H1 (cell line): ENCODE data around the gene DDX1. TPM values are rescaled to one million over a fixed set of nuclear protein-coding genes. Genes with fewer than 3 reads are reported as not detected.

Source experiments
- CTCF ChIA-PET: fragments of 300-600 bp; sonication (Branson Sonifier 250); formaldehyde crosslinking; loops from one replicate; lab custom pipeline; 2021; ENCODE audit not compliant: partially characterized antibody; lab: Charles Lee
- POLR2A ChIA-PET: fragments of 300-600 bp; sonication (Branson Sonifier 250); formaldehyde crosslinking; loops from one replicate; lab custom pipeline; 2021; ENCODE audit warnings: inconsistent platforms; ENCODE audit not compliant: partially characterized antibody; lab: Charles Lee
- DNase-seq, 2 experiments: peaks; one replicate each; pipeline versions ENCODE4 v3.0.0 to v3.0.0-alpha.2; 2010 to 2022; ENCODE audit warnings: low spot score in 2 of 2, low read depth in 1 of 2, mixed read lengths in 1 of 2
- FAIRE-seq: peaks from 2 replicates; lab custom pipeline; 2011; peaks lifted over from hg19 to GRCh38; lab: Jason Lieb, UNC
- H2AFZ ChIP-seq: 2 replicates; pipeline ENCODE4 v1.8.1; 2012; ENCODE audit warnings: low read length, inconsistent platforms
- H2AK5ac ChIP-seq: 2 replicates; pipeline ENCODE4 v1.6.1; 2013; ENCODE audit warnings: low read depth, low read length
- H2BK120ac ChIP-seq: replicated peaks from 2 replicates; pipeline ENCODE3; 2013; ENCODE audit warnings: low read depth, low read length, inconsistent platforms
- H2BK12ac ChIP-seq: 2 replicates; pipeline ENCODE4 v1.6.1; 2013; ENCODE audit warnings: low read depth, low read length
- H2BK15ac ChIP-seq: 2 replicates; pipeline ENCODE4 v1.6.1; 2013; ENCODE audit warnings: low read length
- H2BK20ac ChIP-seq: 2 replicates; pipeline ENCODE4 v1.6.1; 2013; ENCODE audit warnings: low read length
- H2BK5ac ChIP-seq: 2 replicates; pipeline ENCODE4 v1.6.1; 2013; ENCODE audit warnings: low read depth, low read length
- H3K14ac ChIP-seq: 2 replicates; pipeline ENCODE4 v1.6.1; 2013; ENCODE audit warnings: inconsistent platforms; ENCODE audit not compliant: insufficient read length
- H3K18ac ChIP-seq: 2 replicates; pipeline ENCODE4 v1.6.1; 2013; ENCODE audit warnings: low read length; ENCODE audit errors: extremely low read depth
- H3K23ac ChIP-seq: 2 replicates; pipeline ENCODE4 v1.6.1; 2013; ENCODE audit warnings: inconsistent platforms; ENCODE audit not compliant: insufficient read length
- H3K23me2 ChIP-seq: 2 replicates; pipeline ENCODE4 v1.6.1; 2013; ENCODE audit warnings: low read depth, low read length
- H3K27ac ChIP-seq: 2 replicates; pipeline ENCODE4 v1.6.1; 2011; ENCODE audit warnings: low read depth, low read length, inconsistent platforms
- H3K27me3 ChIP-seq, 4 experiments: replicated peaks in 1 of 4; 1 replicate in 1 of 4; 2 replicates in 3 of 4; pipeline versions ENCODE4 v1.6.1 to v1.8.1; 2011 to 2013; ENCODE audit warnings: low read length in 3 of 4, mild to moderate bottlenecking in 3 of 4, inconsistent platforms in 2 of 4, mixed read lengths in 2 of 4, moderate library complexity in 1 of 4; ENCODE audit not compliant: control insufficient read depth in 3 of 4, insufficient read depth in 3 of 4; ENCODE audit errors: extremely low read depth in 1 of 4
- H3K36me3 ChIP-seq, 4 experiments: 2 replicates each; pipeline versions ENCODE4 v1.6.1 to v1.8.1; 2011 to 2013; ENCODE audit warnings: mild to moderate bottlenecking in 4 of 4, low read length in 3 of 4, moderate library complexity in 2 of 4, control low read depth in 1 of 4, inconsistent platforms in 1 of 4; ENCODE audit not compliant: insufficient read depth in 4 of 4, control insufficient read depth in 2 of 4
- H3K4ac ChIP-seq: replicated peaks from 2 replicates; pipeline ENCODE3; 2013; ENCODE audit warnings: low read length, low read depth, mixed read lengths, inconsistent platforms; ENCODE audit not compliant: insufficient read length
- H3K4me1 ChIP-seq, 4 experiments: replicated peaks in 1 of 4; 1 replicate in 1 of 4; 2 replicates in 3 of 4; pipeline versions ENCODE4 v1.6.1 to v1.8.1; 2011 to 2013; ENCODE audit warnings: low read length in 3 of 4, inconsistent platforms in 2 of 4, mixed read lengths in 1 of 4; ENCODE audit not compliant: insufficient read depth in 4 of 4, control insufficient read depth in 3 of 4
- H3K4me2 ChIP-seq, 2 experiments: 2 replicates each; pipeline versions ENCODE4 v1.6.1 to v1.8.1; 2011 to 2013; ENCODE audit warnings: low read depth in 2 of 2, low read length in 2 of 2, control low read depth in 1 of 2, inconsistent platforms in 1 of 2, mild to moderate bottlenecking in 1 of 2; ENCODE audit not compliant: insufficient read depth in 1 of 2
- H3K4me3 ChIP-seq, 4 experiments: fragments of 200-600, 300-600 bp in 1 of 4; sonication (generic), shearing (Covaris generic), sonication (Bioruptor Twin) in 1 of 4; 2 replicates each; pipeline versions ENCODE4 v1.5.1 to v1.8.1; 2011 to 2016; ENCODE audit warnings: low read length in 4 of 4, low read depth in 3 of 4, control low read depth in 2 of 4, inconsistent platforms in 2 of 4, mild to moderate bottlenecking in 2 of 4, mixed read lengths in 1 of 4, moderate library complexity in 1 of 4; ENCODE audit not compliant: insufficient read depth in 2 of 4; ENCODE audit errors: extremely low read depth in 1 of 4
- H3K56ac ChIP-seq: replicated peaks from 2 replicates; pipeline ENCODE3; 2013; ENCODE audit warnings: low read depth, mild to moderate bottlenecking, mixed read lengths, low read length, inconsistent platforms; ENCODE audit not compliant: insufficient read length
- H3K79me1 ChIP-seq: 2 replicates; pipeline ENCODE4 v1.6.1; 2013; ENCODE audit warnings: low read depth, low read length, control low read depth
- H3K79me2 ChIP-seq, 2 experiments: 2 replicates each; pipeline versions ENCODE4 v1.6.1 to v1.8.1; 2012 to 2013; ENCODE audit warnings: low read length in 2 of 2, mild to moderate bottlenecking in 2 of 2, inconsistent platforms in 1 of 2; ENCODE audit not compliant: insufficient read depth in 2 of 2, control insufficient read depth in 1 of 2
- H3K9ac ChIP-seq, 4 experiments: replicated peaks in 1 of 4; 1 replicate in 1 of 4; 2 replicates in 3 of 4; pipeline versions ENCODE4 v1.6.1 to v1.8.1; 2011 to 2013; ENCODE audit warnings: low read depth in 3 of 4, low read length in 3 of 4, control low read depth in 2 of 4, mild to moderate bottlenecking in 2 of 4, moderate library complexity in 2 of 4, inconsistent platforms in 1 of 4; ENCODE audit errors: extremely low read depth in 1 of 4
- H3K9me3 ChIP-seq, 2 experiments: 2 replicates each; pipeline versions ENCODE4 v1.6.1 to v1.8.1; 2012 to 2013; ENCODE audit warnings: mild to moderate bottlenecking in 2 of 2, moderate library complexity in 2 of 2, control low read depth in 1 of 2, inconsistent platforms in 1 of 2, low read depth in 1 of 2, low read length in 1 of 2, mixed read lengths in 1 of 2; ENCODE audit not compliant: insufficient read depth in 2 of 2
- H4K20me1 ChIP-seq, 2 experiments: replicated peaks in 1 of 2; 2 replicates each; pipeline versions ENCODE3 to v1.8.1; 2011 to 2013; ENCODE audit warnings: inconsistent platforms in 2 of 2, low read length in 2 of 2, mild to moderate bottlenecking in 1 of 2; ENCODE audit not compliant: insufficient read depth in 2 of 2, control insufficient read depth in 1 of 2
- H4K5ac ChIP-seq: 2 replicates; pipeline ENCODE4 v1.6.1; 2013; ENCODE audit warnings: low read length, low read depth, mixed read lengths, inconsistent platforms; ENCODE audit not compliant: insufficient read length
- H4K8ac ChIP-seq: 2 replicates; pipeline ENCODE4 v1.8.0; 2013; ENCODE audit warnings: mild to moderate bottlenecking, moderate library complexity, low read length, inconsistent platforms; ENCODE audit not compliant: insufficient read depth; ENCODE audit errors: extremely low read depth
- H4K91ac ChIP-seq: replicated peaks from 2 replicates; pipeline ENCODE3; 2013; ENCODE audit warnings: low read length, mixed read lengths, inconsistent platforms; ENCODE audit not compliant: insufficient read length
- ASH2L ChIP-seq: fragments of 200-600, 300-600 bp; sonication (generic); IDR thresholded peaks from one replicate; pipeline ENCODE4 v1.7.1; 2017; ENCODE audit warnings: low read length
- BCL11A ChIP-seq, 2 experiments: IDR thresholded peaks; one replicate each; pipeline ENCODE4 v1.6.1; 2011; ENCODE audit warnings: low read depth in 2 of 2, low read length in 2 of 2, mild to moderate bottlenecking in 2 of 2
- JUND ChIP-seq: IDR thresholded peaks from 2 replicates; pipeline ENCODE4 v1.6.1; 2011; ENCODE audit warnings: mild to moderate bottlenecking, improper control_type of control experiment, low read length
- NANOG ChIP-seq: IDR thresholded peaks from 2 replicates; pipeline ENCODE4 v1.6.1; 2011; ENCODE audit warnings: low read length, low read depth, mild to moderate bottlenecking, inconsistent platforms; ENCODE audit not compliant: insufficient read depth, poor library complexity, severe bottlenecking
- RAD21 ChIP-seq, 2 experiments: IDR thresholded peaks in 1 of 2; conservative IDR thresholded peaks in 1 of 2; 2 replicates each; pipeline ENCODE4 v1.6.1; 2011; ENCODE audit warnings: low read depth in 2 of 2, low read length in 2 of 2, improper control_type of control experiment in 1 of 2, inconsistent platforms in 1 of 2, mild to moderate bottlenecking in 1 of 2, moderate library complexity in 1 of 2
- SUZ12 ChIP-seq: fragments of 200-600 bp; sonication (generic); IDR thresholded peaks from 2 replicates; pipeline ENCODE4 v1.6.1; 2012; ENCODE audit warnings: mild to moderate bottlenecking, inconsistent platforms, low read length, moderate library complexity, mixed read lengths
- TBP ChIP-seq: IDR thresholded peaks from 2 replicates; pipeline ENCODE4 v1.6.1; 2011; ENCODE audit warnings: low read depth, low read length, improper control_type of control experiment
- WGBS, 2 experiments: shearing (Covaris generic) in 1 of 2; methylation state at CpG; one replicate each; pipeline versions ENCODE4 v1.1.6 to v1.1.7; 2013 to 2015; ENCODE audit warnings: low lambda C conversion rate in 2 of 2, mixed read lengths in 2 of 2, inconsistent platforms in 1 of 2, low coverage in 1 of 2, missing lambda C conversion rate in 1 of 2; ENCODE audit not compliant: insufficient replicate concordance in 2 of 2, insufficient coverage in 1 of 2, insufficient read length in 1 of 2; ENCODE audit errors: extremely low coverage in 1 of 2, missing lambda C conversion rate in 1 of 2; 5-methylcytosine and 5-hydroxymethylcytosine counted together
- polyA plus RNA-seq, 7 experiments: library from polyadenylated mRNA; depleted of rRNA in 3 of 7; stranded (reverse) in 5 of 7; unstranded in 2 of 7; fragments of >200 nt in 5 of 7; fragments of 200-250 nt in 2 of 7; gene quantifications; 1 replicate in 5 of 7; 2 replicates in 1 of 7; 4 replicates in 1 of 7; pipeline versions ENCODE4 v1.2.1 to v1.2.3, GENCODE V29; 2011 to 2013; ENCODE audit warnings: missing spikeins in 2 of 7, mixed read lengths in 2 of 7
- total RNA-seq: library from RNA; stranded (reverse); fragmentation: NEBNext Ultra II Directional; extraction: Animal tissue kit (Norgen Biotek cat#: 25700); gene quantifications from 2 replicates; pipeline ENCODE4 v1.2.1, GENCODE V29; 2021
- TF ChIP-seq, protein P1 (sequence below), 3 experiments: IDR thresholded peaks; 1 replicate in 2 of 3; 2 replicates in 1 of 3; pipeline versions ENCODE4 v1.5.1 to v1.6.1; 2011; ENCODE audit warnings: low read length in 3 of 3, mild to moderate bottlenecking in 3 of 3, inconsistent platforms in 2 of 3, low read depth in 1 of 3, moderate library complexity in 1 of 3; ENCODE audit not compliant: insufficient read depth in 1 of 3; ENCODE audit errors: control extremely low read depth in 1 of 3
- TF ChIP-seq, protein P2 (sequence below): IDR thresholded peaks from 2 replicates; pipeline ENCODE4 v1.6.1; 2011; ENCODE audit warnings: low read length, improper control_type of control experiment

DDX1 gene
- total and polyA plus RNA-seq, 2 of the 8 experiments (the other 6 are each of a cell fraction or from before 2014, with no cell fraction given) = 51.1 to 161 TPM

DNA sequence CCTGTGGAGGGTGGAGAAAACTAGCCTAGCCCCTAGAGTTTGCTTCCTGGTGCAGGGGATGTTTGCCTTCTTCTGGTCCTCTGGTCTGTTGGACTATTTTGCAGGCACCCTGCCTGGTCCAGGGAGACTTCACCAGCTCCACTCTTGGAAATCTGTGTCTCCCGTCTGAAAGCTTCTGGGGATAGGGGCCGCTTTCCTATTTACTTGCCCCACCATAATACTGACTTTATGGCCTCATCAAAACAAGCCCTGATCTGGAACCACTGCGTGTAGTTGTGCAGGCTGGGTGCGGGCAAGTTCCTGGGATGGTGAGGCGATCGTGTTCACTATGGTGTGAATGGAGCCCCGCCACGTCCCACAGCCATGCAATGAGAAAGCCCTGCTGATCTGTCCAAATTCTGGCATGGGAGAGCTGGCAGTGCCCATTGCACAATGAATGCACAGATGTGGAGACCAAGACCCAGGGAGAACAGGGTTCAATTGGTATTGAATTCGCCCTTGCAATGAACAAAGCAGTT is 74.3 kb downstream of the DDX1 start:
- Histone ChIP-seq H2BK120ac (no peak overlapping the region), H3K79me2 (no peaks in the 10 kb centered on the region), H3K27me3 (no peaks in the 10 kb centered on the region), H3K23me2 (no peaks in the 10 kb centered on the region; the same call in 1 of the 2 replicates), H4K8ac (no peak overlapping the region; the same call in 1 of the 2 replicates), H4K20me1 (no peaks in the 10 kb centered on the region), H3K4ac (no peak overlapping the region), H3K56ac (no peak overlapping the region), H2AK5ac (no peak overlapping the region), H3K4me3 (no peak overlapping the region), H2BK12ac (no peak overlapping the region), H2BK15ac (no peak overlapping the region), H3K9me3 (no peaks in the 10 kb centered on the region; a peak in 1 of 4 replicates), H3K4me2 (no peak overlapping the region), H2BK5ac (no peak overlapping the region), H3K23ac (no peak overlapping the region), H3K27ac (no peak overlapping the region), H3K18ac (no peak overlapping the region), H3K79me1 (no peaks in the 10 kb centered on the region), H2AFZ (no peak overlapping the region), H4K91ac (no peak overlapping the region), H3K36me3 (no peaks in the 10 kb centered on the region), H3K14ac (no peak overlapping the region), H3K9ac (no peak overlapping the region), H3K4me1 (peaks cover 0 to 2% (median 0%) of the 10 kb centered on the region in 4 experiments; a peak in 1 of 7 replicates), H2BK20ac (no peak overlapping the region), H4K5ac (no peak overlapping the region)
- ChIA-PET POLR2A (interaction anchor here (2.3 kb wide), 1 partner anchor 24 kb away, joined by 6 read pairs; no protein-coding TSS in a partner anchor), CTCF (interaction anchor here (0.7 to 1.6 kb wide), 21 partner anchors 9 to 842 kb away, joined by 3 to 10 read pairs (median 3); no protein-coding TSS in a partner anchor)
- WGBS, 2 experiments = 100% methylated on average over 8 of the region's 9 CpGs; no CpG with 5 or more reads in 1 of the 2 experiments
- DNase-seq = no peak
- no peak for FAIRE-seq
- no peak for TF ChIP-seq SUZ12
- no peak for TF ChIP-seq NANOG
- no peak for TF ChIP-seq JUND
- TF ChIP-seq RAD21 (IDR thresholded peaks at IDR 0.05 in 1 of 2, conservative IDR thresholded peaks at IDR 0.05 in 1 of 2; ENCODE audit: low read depth in 2 of 2, low read length in 2 of 2) = no peak
- no peak for TF ChIP-seq ASH2L
- TF ChIP-seq, protein P1, sequence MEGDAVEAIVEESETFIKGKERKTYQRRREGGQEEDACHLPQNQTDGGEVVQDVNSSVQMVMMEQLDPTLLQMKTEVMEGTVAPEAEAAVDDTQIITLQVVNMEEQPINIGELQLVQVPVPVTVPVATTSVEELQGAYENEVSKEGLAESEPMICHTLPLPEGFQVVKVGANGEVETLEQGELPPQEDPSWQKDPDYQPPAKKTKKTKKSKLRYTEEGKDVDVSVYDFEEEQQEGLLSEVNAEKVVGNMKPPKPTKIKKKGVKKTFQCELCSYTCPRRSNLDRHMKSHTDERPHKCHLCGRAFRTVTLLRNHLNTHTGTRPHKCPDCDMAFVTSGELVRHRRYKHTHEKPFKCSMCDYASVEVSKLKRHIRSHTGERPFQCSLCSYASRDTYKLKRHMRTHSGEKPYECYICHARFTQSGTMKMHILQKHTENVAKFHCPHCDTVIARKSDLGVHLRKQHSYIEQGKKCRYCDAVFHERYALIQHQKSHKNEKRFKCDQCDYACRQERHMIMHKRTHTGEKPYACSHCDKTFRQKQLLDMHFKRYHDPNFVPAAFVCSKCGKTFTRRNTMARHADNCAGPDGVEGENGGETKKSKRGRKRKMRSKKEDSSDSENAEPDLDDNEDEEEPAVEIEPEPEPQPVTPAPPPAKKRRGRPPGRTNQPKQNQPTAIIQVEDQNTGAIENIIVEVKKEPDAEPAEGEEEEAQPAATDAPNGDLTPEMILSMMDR (IDR thresholded peaks at IDR 0.05; ENCODE audit: control extremely low read depth in 1 of 3, insufficient read depth in 1 of 3, low read depth in 1 of 3, low read length in 3 of 3) = no peak
- no peak for TF ChIP-seq TBP
- TF ChIP-seq, protein P2, sequence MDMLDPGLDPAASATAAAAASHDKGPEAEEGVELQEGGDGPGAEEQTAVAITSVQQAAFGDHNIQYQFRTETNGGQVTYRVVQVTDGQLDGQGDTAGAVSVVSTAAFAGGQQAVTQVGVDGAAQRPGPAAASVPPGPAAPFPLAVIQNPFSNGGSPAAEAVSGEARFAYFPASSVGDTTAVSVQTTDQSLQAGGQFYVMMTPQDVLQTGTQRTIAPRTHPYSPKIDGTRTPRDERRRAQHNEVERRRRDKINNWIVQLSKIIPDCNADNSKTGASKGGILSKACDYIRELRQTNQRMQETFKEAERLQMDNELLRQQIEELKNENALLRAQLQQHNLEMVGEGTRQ = no peak
- TF ChIP-seq BCL11A (IDR thresholded peaks at IDR 0.05; ENCODE audit: low read depth in 2 of 2, low read length in 2 of 2) = no peak
